Measurements from ENCODE around the gene ANKDD1B. TPM values are rescaled to one million over a fixed set of nuclear protein-coding genes. Genes with fewer than 3 reads are reported as not detected.

Gene ANKDD1B
- total and polyA plus RNA-seq, 2 of the 13 experiments (the other 11 are each of a cell fraction or from before 2014, with no cell fraction given) = 0.12 to 0.27 TPM

DNA sequence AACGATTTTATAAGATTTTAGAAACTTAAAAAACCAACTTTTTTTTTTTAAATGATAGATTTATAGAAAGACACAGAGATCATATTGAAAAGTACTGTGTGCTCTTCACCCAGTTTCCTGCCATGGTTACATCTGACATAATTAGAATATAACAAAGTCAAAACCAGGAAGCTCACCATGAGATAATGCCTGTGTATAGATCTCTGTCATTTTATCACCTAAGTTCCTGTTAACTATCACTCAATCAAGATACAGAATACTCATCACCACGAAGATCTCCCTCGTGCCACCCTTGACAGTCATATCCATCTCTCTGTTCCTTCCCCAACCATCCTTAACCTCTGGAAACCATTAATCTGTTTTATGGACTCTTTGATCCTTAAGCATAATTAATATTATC, 66.9 kb downstream of the ANKDD1B start:
- H3K4me3 ChIP-seq (replicated peaks in 1 of 3; ENCODE audit: insufficient read depth in 1 of 3, low read depth in 2 of 3, low read length in 3 of 3) = no peak overlapping the region
- ATAC-seq = no peak
- ChIA-PET POLR2A (no interaction called here), CTCF (ENCODE audit: low intra/inter-chr PET ratio, low total read pairs) (no interaction called here)
- TF ChIP-seq FOXK1 (CRISPR knock-in tag; IDR thresholded peaks at IDR 0.05; ENCODE audit: borderline replicate concordance, low read depth) (no peak), GPN1 (CRISPR knock-in tag; IDR thresholded peaks at IDR 0.05; ENCODE audit: borderline replicate concordance) (no peak), RNF2 (conservative IDR thresholded peaks at IDR 0.05; ENCODE audit: low read depth) (no peak)
- DNase-seq (ENCODE audit: low spot score) = no peak
- BruUV-seq (replicated peaks) = no TSS peak
- H2AFZ ChIP-seq (ENCODE audit: low read length) = no peak overlapping the region
- no peaks in the 10 kb centered on the region for H4K20me1 ChIP-seq (ENCODE audit: insufficient read depth, low read length)
- no peak for FAIRE-seq
- H3K36me3 ChIP-seq (replicated peaks in 1 of 2; ENCODE audit: control insufficient read depth in 1 of 2, insufficient read depth in 2 of 2, low read length in 2 of 2) = 0 out of 5 replicates have a peak, but pooled peaks cover 0 to 5% of the 10 kb centered on the region in 2 experiments
- H3K27ac ChIP-seq (ENCODE audit: extremely low read length, insufficient read depth, low read length) = no peak overlapping the region
- no peaks in the 10 kb centered on the region for H3K27me3 ChIP-seq (ENCODE audit: control insufficient read depth in 1 of 2, insufficient read depth in 2 of 2, low read length in 2 of 2)
- H3K9me3 ChIP-seq (ENCODE audit: low read length) = no peaks in the 10 kb centered on the region
- intact Hi-C loops (cut with micrococcal nuclease; ENCODE audit: unreplicated experiment) = no loop called here
- H3K9ac ChIP-seq (ENCODE audit: insufficient read depth, low read depth, low read length) = no peak overlapping the region
- no peak overlapping the region for H3K4me2 ChIP-seq (ENCODE audit: low read depth, low read length)
- no peaks in the 10 kb centered on the region for H3K79me2 ChIP-seq (ENCODE audit: insufficient read depth, low read length)
- WGBS (ENCODE audit: low lambda C conversion rate) = 92% methylated on average over 3 of the region's 3 CpGs
- in situ Hi-C loops (cut with HindIII; ENCODE audit: extremely low pct_ligation_motif_present, low pct_unique_long_range_greater_than_20kb) = no loop called here
- peaks cover 11% of the 10 kb centered on the region for H3K4me1 ChIP-seq (ENCODE audit: insufficient read depth, low read length)

DNA sequence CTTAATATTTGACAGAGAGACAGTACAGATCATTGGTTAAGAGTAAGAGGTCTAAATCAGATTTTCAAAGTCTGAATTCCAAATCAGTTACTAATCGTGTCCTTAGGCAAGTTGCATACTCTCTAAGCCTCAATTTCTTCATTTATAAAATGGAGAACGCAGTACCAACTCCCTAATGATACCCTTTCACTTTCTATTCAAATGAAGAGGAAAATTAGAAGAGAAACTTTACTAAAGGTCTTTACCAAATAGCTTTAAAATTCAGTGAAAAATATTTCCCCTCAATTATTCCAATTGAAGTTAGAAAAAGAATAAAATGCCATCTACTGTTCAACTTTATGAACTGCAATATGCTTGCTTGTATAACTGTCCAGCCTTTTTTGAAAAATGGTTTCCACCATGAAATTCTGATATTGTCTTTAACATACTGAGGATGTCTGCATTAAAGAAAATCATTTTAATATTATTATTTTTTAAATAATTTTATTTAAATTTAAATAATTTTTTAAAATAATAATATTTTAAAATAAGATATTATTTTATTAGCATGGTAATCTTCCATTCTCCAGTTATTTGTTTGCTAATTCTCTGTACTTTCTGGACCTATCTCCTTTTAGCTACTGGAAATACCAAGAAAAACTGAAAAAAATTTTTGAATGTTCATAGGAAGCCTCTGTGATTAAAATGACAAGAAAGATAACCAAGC, 70.0 kb downstream of the ANKDD1B start:
- H3K27ac ChIP-seq (ENCODE audit: extremely low read length, insufficient read depth, low read length) = no peak overlapping the region
- DNase-seq (ENCODE audit: low spot score) (peak; percentile 28), ATAC-seq (no peak; the same call in 2 of the 3 replicates), FAIRE-seq (no peak)
- no peaks in the 10 kb centered on the region for H3K79me2 ChIP-seq (ENCODE audit: insufficient read depth, low read length)
- ChIA-PET CTCF (ENCODE audit: low intra/inter-chr PET ratio, low total read pairs) (no interaction called here), POLR2A (no interaction called here)
- 72% methylated on average over 2 of the region's 2 CpGs for WGBS (ENCODE audit: low lambda C conversion rate)
- H3K4me3 ChIP-seq (replicated peaks in 1 of 3; ENCODE audit: insufficient read depth in 1 of 3, low read depth in 2 of 3, low read length in 3 of 3) = no peak overlapping the region
- no peak overlapping the region for H2AFZ ChIP-seq (ENCODE audit: low read length)
- TF ChIP-seq, protein P1, sequence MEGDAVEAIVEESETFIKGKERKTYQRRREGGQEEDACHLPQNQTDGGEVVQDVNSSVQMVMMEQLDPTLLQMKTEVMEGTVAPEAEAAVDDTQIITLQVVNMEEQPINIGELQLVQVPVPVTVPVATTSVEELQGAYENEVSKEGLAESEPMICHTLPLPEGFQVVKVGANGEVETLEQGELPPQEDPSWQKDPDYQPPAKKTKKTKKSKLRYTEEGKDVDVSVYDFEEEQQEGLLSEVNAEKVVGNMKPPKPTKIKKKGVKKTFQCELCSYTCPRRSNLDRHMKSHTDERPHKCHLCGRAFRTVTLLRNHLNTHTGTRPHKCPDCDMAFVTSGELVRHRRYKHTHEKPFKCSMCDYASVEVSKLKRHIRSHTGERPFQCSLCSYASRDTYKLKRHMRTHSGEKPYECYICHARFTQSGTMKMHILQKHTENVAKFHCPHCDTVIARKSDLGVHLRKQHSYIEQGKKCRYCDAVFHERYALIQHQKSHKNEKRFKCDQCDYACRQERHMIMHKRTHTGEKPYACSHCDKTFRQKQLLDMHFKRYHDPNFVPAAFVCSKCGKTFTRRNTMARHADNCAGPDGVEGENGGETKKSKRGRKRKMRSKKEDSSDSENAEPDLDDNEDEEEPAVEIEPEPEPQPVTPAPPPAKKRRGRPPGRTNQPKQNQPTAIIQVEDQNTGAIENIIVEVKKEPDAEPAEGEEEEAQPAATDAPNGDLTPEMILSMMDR (CRISPR knock-in tag; IDR thresholded peaks at IDR 0.05) = peak; percentile 46
- no peak for TF ChIP-seq ZBTB38 (CRISPR knock-in tag; IDR thresholded peaks at IDR 0.05)
- TF ChIP-seq RNF2 (conservative IDR thresholded peaks at IDR 0.05; ENCODE audit: low read depth) = no peak
- TF ChIP-seq RAD21 (CRISPR knock-in tag; IDR thresholded peaks at IDR 0.05) = 0 out of 2 replicates have a peak, but pooled peaks have one; percentile 25
- no peak for TF ChIP-seq POLR2A (IDR thresholded peaks at IDR 0.05; ENCODE audit: insufficient read depth in 1 of 2, low read depth in 2 of 2, low read length in 2 of 2)
- TF ChIP-seq STAG1 (CRISPR knock-in tag; IDR thresholded peaks at IDR 0.05) = peak; percentile 61
- TF ChIP-seq SMC3 (IDR thresholded peaks at IDR 0.05; ENCODE audit: low read length) = peak; percentile 39; the same call in 1 of the 2 replicates
- no peak for TF ChIP-seq ZNF780A (CRISPR knock-in tag; IDR thresholded peaks at IDR 0.05)
- H3K4me2 ChIP-seq (ENCODE audit: low read depth, low read length) = no peak overlapping the region
- H3K36me3 ChIP-seq (replicated peaks in 1 of 2; ENCODE audit: control insufficient read depth in 1 of 2, insufficient read depth in 2 of 2, low read length in 2 of 2) = no peaks in the 10 kb centered on the region; a peak in 2 of 5 replicates
- no TSS peak for BruUV-seq (replicated peaks)
- H3K9me3 ChIP-seq (ENCODE audit: low read length) = no peaks in the 10 kb centered on the region
- no peaks in the 10 kb centered on the region for H3K27me3 ChIP-seq (ENCODE audit: control insufficient read depth in 1 of 2, insufficient read depth in 2 of 2, low read length in 2 of 2)
- no peak overlapping the region for H3K9ac ChIP-seq (ENCODE audit: insufficient read depth, low read depth, low read length)
- peaks cover 11% of the 10 kb centered on the region for H3K4me1 ChIP-seq (ENCODE audit: insufficient read depth, low read length)
- intact Hi-C loops (cut with micrococcal nuclease; ENCODE audit: unreplicated experiment) (loop anchor here (1.0 to 10.0 kb wide), 2 partner anchors 97 to 166 kb away; partner anchors contain the start of genes CERT1 and POLK), in situ Hi-C loops (cut with HindIII; ENCODE audit: extremely low pct_ligation_motif_present, low pct_unique_long_range_greater_than_20kb) (no loop called here)
- no peaks in the 10 kb centered on the region for H4K20me1 ChIP-seq (ENCODE audit: insufficient read depth, low read length)
